ENCODE data around the gene LZTR1.

The LZTR1 gene

DNA sequence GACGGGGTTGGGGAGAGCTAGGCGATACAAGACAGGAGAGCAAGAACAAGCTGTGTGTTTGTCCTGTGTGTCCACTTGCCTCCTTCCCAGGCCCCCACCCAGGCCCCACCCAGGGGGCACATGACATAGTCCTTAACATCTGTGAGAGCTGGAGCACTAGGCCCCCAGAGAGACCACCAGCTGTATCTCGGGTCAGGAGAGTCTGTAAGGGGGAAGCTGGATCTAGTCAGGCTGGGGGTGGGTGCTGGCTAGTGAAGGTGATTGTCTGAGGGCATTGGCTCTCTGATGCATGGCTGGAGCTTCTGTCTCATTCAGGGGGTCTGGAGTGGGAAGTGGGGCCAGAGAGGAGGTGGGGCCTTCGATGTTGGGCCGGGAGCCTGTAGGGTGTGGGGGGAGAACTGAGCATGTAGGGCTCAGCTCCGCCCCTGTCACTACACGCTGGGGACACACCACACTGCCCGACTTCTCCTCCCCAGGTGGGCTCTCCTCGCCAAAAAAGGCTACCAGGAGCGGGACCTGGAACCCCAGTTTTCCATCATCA is 33.4 kb downstream of the LZTR1 start:
- DNase-seq (ENCODE audit: low read depth): no peak

- DNase-seq (ENCODE audit: low read depth): no peak
Measured at GRCh38 chr22:21016644-21017420, 34.7 kb downstream of the LZTR1 start.

- no peak for DNase-seq (ENCODE audit: low read depth)
Measured at GRCh38 chr22:21018314-21018713, 36.2 kb downstream of the LZTR1 start.

GRCh38 chr22:21020802-21021429 is 38.8 kb downstream of the LZTR1 start:
- DNase-seq (ENCODE audit: low read depth): no peak

- DNase-seq (ENCODE audit: low read depth): no peak
Measured at GRCh38 chr22:21022507-21022906, 40.4 kb downstream of the LZTR1 start.

DNA sequence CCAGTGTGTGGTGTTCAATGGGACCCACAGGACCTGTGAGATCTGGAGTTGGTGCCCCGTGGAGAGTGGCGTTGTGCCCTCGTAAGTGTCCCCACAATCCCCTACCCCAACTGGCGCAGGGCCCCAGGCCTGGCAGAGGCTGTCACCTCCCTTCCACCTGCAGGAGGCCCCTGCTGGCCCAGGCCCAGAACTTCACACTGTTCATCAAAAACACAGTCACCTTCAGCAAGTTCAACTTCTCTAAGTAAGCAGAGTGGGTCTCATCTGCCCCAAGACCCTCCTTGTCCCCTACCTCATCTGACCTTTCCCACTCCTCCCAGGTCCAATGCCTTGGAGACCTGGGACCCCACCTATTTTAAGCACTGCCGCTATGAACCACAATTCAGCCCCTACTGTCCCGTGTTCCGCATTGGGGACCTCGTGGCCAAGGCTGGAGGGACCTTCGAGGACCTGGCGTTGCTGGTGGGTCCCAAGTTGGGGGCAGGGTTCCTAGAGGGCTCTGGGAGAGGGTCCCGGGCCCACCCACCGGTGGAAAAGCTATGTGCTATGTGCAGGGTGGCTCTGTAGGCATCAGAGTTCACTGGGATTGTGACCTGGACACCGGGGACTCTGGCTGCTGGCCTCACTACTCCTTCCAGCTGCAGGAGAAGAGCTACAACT is 41.0 kb downstream of the LZTR1 start:
- DNase-seq (ENCODE audit: low read depth): no peak

- no peak for DNase-seq (ENCODE audit: low read depth)
Measured at GRCh38 chr22:21025266-21025665, 43.2 kb downstream of the LZTR1 start.

- no peak for DNase-seq (ENCODE audit: low read depth)
Measured at GRCh38 chr22:21025763-21026755, 44.0 kb downstream of the LZTR1 start.

DNA sequence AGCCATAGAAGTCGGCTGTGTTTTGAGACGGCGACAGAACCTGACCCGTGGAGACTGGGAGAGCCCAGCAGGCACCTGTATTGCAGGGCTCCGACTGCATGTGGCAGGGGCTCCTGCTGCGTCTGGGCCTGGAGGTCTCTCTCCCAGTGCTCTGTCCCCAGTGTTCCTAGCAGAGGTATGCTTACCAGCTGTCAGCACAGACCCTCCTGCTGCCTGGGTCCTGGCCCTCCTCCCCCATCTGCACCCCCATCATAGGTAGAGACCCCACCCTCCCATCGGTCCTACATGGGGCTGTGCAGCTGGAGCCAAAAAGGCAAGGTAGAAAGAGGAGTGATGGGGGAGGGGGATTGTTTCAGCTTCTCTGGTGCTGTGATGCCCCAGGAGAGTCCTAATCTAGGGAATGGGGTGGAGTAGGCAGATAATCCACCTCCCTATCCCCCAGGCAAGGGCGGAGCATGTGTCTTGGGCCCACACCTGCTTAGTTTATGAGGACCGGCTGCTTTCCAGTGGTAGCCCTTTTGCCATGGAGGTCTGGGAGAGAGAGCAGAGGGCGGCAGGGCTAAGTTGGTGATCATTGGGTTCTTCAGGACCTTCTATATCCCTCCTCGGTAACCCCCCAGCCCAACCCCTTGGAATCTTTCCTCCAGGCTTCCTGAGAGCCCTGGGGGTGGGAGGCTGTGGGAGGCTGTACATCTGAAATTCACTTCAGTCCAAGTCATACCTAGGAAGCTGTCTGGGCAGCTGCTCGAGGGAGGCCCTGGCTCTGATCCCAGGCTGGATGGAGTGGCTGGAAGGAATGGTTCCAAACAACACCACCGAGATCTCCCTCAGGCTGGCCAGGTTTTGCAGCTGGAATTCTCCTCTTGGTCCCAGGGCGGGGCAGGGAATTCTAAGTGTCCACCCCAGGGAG is 44.9 kb downstream of the LZTR1 start:
- no peak for DNase-seq (ENCODE audit: low read depth)

GRCh38 chr22:21028277-21029251 is 46.5 kb downstream of the LZTR1 start:
- DNase-seq (ENCODE audit: low read depth): no peak

DNA sequence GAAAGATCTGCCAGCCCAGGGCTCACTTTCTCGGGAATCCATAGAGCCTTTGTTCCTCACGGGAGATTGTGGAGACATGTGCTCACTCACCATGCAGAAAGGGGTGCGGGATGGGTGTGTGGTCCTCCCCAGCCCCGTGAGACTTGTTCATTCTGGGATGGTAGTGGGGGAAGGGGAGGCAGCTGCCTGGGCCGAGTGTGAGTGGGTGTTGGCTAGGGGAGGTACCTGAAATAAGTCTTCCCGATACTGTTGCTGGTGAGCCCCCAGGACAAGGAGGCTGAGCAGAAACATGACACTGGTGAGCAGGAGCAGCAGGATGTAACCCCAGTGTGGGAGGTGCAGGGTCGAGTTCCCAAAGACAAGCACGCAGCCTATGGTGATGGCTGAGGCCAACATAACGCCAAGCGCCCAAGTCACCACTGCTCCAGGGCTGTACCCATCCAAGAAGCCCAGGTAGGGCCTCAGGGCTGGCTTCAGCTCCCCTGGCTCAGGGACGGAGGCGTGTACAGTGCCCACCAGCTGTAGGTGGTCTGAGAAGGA is 47.5 kb downstream of the LZTR1 start:
- DNase-seq (ENCODE audit: low read depth): no peak

GRCh38 chr22:21030032-21030431 is 47.9 kb downstream of the LZTR1 start:
- DNase-seq (ENCODE audit: low read depth): no peak

- DNase-seq (ENCODE audit: low read depth): no peak
Measured at GRCh38 chr22:21030621-21031544, 48.8 kb downstream of the LZTR1 start.

- no peak for DNase-seq (ENCODE audit: low read depth)
Measured at GRCh38 chr22:21031545-21032036, 49.5 kb downstream of the LZTR1 start.

GRCh38 chr22:21032037-21032867 is 50.2 kb downstream of the LZTR1 start, which contains the start of gene SLC7A4:
Gene SLC7A4, minus strand, starts transcription at chr22:21032561. Its CDS starts 749 bp downstream, at chr22:21031812.
- no peak for DNase-seq (ENCODE audit: low read depth)

DNA sequence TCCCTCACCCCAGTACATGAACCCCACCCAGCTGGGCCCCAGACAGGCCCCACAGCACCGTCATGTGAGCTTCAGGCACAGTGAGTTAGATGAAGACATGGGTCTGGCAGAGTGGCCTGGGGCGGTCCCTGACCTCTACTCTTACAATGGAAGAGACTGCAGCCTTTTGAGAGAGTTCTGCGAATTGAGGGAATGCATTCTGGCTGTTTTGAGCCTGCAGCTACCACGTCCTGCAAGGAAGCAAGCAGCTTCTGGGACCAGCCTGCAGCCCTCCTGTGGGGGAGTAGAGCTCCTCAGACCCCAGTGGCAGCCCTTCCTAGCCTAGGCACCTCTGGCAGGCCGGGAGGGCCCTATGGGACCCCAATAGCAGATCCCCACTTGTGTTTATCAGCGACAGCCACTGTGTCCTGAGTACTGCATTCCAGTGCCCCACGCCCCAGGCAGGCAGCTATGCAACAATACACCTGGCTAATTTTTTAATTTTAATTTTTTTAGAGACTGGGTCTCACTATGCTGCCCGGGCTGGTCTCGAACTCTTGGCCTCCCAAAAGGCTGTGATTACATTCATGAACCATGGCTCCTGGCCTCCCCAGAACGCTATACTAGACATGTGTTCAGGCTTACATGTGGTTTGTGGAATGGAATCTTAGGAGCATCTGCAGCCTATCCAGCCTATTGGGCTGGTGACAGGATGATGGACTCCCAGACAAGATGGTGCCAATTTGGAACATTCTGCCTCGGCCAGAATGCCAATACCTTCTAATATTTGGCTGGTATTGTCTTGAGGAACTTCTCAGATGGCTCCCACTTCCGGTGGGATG is 51.0 kb downstream of the LZTR1 start:
- DNase-seq (ENCODE audit: low read depth): no peak
